ENCODE results near the gene ATP6V0E1.

ATP6V0E1 gene

DNA sequence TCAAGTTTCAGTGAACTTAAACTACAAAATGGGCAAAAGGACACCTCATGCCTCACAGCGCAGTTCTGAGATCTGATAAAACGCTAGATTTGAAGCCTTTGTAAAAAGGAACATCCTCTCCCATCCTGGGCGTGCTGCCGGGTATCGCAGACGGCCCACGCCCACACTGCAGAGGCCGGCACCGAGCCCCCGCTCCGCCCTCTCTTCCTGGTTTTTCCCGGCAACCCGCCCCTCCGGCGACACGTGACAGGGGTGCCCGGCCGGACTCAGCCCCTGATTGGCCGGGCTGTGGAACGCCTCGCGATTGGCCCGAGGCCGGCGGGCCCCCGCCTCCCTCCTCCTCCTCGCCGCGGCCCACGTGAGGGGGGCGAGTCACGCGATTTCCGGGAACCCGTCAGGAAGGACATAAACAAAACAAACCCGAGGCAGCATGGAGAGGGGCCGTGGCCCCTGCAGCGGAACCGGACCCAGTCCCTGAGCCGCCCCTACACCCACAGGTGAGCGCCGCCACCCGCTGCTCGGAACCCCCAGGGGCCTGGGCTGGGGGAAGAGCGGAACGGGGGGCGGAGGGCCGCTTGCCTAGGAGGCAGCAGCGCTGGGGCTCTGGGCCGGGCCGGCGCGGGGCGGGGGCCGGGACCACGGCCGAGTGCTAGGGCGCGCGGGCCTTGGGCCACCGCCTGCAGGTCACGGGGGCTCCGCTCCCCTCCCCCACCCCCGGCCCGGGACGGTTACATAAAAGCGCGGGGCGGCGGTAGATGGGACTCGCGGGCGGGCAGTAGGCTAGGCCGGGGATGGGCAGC is 72.6 kb downstream of the ATP6V0E1 start, which contains the start of gene CREBRF:
Gene CREBRF (plus strand): TSS at position 370 of the 800 bp plus-strand sequence. CDS start 24,424 bp downstream, outside the sequence.
- TF ChIP-seq, protein P1, sequence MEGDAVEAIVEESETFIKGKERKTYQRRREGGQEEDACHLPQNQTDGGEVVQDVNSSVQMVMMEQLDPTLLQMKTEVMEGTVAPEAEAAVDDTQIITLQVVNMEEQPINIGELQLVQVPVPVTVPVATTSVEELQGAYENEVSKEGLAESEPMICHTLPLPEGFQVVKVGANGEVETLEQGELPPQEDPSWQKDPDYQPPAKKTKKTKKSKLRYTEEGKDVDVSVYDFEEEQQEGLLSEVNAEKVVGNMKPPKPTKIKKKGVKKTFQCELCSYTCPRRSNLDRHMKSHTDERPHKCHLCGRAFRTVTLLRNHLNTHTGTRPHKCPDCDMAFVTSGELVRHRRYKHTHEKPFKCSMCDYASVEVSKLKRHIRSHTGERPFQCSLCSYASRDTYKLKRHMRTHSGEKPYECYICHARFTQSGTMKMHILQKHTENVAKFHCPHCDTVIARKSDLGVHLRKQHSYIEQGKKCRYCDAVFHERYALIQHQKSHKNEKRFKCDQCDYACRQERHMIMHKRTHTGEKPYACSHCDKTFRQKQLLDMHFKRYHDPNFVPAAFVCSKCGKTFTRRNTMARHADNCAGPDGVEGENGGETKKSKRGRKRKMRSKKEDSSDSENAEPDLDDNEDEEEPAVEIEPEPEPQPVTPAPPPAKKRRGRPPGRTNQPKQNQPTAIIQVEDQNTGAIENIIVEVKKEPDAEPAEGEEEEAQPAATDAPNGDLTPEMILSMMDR (IDR thresholded peaks at IDR 0.05; ENCODE audit: control insufficient read depth, insufficient read depth, low read depth, low read length, missing control alignments): no peak

GRCh38 chr5:173056783-173057061 is 73.2 kb downstream of the ATP6V0E1 start:
- DNase-seq (ENCODE audit: low read depth): no peak
- H3K4me3 ChIP-seq (ENCODE audit: control insufficient read depth, low read depth, low read length): peak overlapping the region; percentile 64
- TF ChIP-seq, protein P1 (IDR thresholded peaks at IDR 0.05; ENCODE audit: control insufficient read depth, insufficient read depth, low read depth, low read length, missing control alignments): no peak

More for the DNA sequence above, 72.6 kb downstream of the ATP6V0E1 start, which contains the start of gene CREBRF:
- DNase-seq (ENCODE audit: low read depth): peak; percentile 76
- peak within 1 kb of the TSS; percentile 64 for H3K4me3 ChIP-seq (ENCODE audit: control insufficient read depth, low read depth, low read length)

DNA sequence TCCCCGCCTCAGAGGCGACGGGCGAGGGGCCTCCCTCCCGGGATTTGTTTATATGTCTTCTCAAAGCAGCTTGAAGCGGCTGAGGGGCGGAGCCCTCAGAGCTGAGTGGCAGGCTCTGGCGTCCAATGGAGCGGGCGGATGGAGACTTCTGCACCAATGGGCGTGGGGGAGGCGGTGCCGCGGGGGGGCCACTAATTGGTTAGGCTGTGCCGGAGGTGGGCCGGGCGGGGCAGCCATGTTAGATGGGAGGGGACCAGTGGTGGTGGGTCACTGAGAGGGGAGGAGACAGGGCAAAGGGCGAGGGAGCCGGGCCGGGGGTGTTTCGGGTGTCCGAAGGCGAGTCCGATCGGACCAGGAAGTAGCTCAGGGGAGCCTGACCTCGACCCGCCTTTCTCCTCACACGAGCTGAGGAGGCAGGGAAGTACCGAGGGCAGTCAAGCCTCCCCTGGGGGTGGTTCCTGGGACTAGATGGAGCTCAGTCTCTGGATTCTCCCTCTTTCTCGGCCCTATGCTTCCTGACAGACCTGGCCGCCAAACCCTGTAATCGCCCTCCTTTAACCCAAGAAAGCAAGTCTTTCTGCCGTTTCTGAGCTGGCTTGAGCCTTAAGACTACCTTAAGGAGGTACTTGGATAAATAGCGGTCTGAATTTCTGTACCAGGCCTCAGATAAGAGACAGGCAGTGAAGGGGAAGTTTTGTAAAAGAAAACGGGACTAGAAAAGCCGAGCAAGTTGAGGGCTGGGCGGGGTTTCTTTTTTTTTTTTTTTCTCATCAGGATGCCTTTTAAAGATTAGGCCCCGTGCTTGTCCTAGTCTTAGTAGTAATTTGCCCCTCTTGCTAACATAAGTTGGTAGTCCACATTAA is 73.7 kb downstream of the ATP6V0E1 start:
- TF ChIP-seq, protein P1 (IDR thresholded peaks at IDR 0.05; ENCODE audit: control insufficient read depth, insufficient read depth, low read depth, low read length, missing control alignments): no peak
- peak overlapping the region; percentile 64 for H3K4me3 ChIP-seq (ENCODE audit: control insufficient read depth, low read depth, low read length)
- peak; percentile 88 for DNase-seq (ENCODE audit: low read depth)

GRCh38 chr5:173062141-173062540 is 78.6 kb downstream of the ATP6V0E1 start:
- no peak for DNase-seq (ENCODE audit: low read depth)
- no peak overlapping the region for H3K4me3 ChIP-seq (ENCODE audit: control insufficient read depth, low read depth, low read length)
- TF ChIP-seq, protein P1 (IDR thresholded peaks at IDR 0.05; ENCODE audit: control insufficient read depth, insufficient read depth, low read depth, low read length, missing control alignments): no peak

GRCh38 chr5:173065155-173065554 is 81.6 kb downstream of the ATP6V0E1 start:
- no peak overlapping the region for H3K4me3 ChIP-seq (ENCODE audit: control insufficient read depth, low read depth, low read length)
- TF ChIP-seq, protein P1 (IDR thresholded peaks at IDR 0.05; ENCODE audit: control insufficient read depth, insufficient read depth, low read depth, low read length, missing control alignments): no peak
- DNase-seq (ENCODE audit: low read depth): no peak

- no peak for DNase-seq (ENCODE audit: low read depth)
- no peak overlapping the region for H3K4me3 ChIP-seq (ENCODE audit: control insufficient read depth, low read depth, low read length)
- TF ChIP-seq, protein P1 (IDR thresholded peaks at IDR 0.05; ENCODE audit: control insufficient read depth, insufficient read depth, low read depth, low read length, missing control alignments): no peak
Observed at GRCh38 chr5:173069671-173070070, 86.1 kb downstream of the ATP6V0E1 start.
